Prostate gland (tissue), 2 donors: Measurements from ENCODE around the gene SH3PXD2A.

Source experiments
- CTCF ChIP-seq, 4 experiments: fragments of 200-600 bp in 2 of 4; fragments of 450-650 bp in 2 of 4; sonication (generic) in 2 of 4; IDR thresholded peaks; 1 replicate in 3 of 4; 2 replicates in 1 of 4; pipeline ENCODE4 v1.5.1; 2016 to 2019; ENCODE audit warnings: antibody characterized with exemption in 4 of 4, mild to moderate bottlenecking in 2 of 4, moderate library complexity in 2 of 4
- POLR2AphosphoS5 ChIP-seq: sonication (generic); formaldehyde crosslinking; IDR thresholded peaks from one replicate; pipeline ENCODE4 v1.6.1; 2017; ENCODE audit warnings: antibody characterized with exemption

- TF ChIP-seq POLR2AphosphoS5 = peak; percentile 35
- no peak for TF ChIP-seq CTCF (IDR thresholded peaks at IDR 0.05)
Observed at GRCh38 chr10:103575416-103576075, 279.8 kb downstream of the SH3PXD2A start.
